ENCODE data around the gene ZFYVE21.

GRCh38 chr14:103688906-103689902 lies 26.4 kb upstream of the ZFYVE21 start:
- TF ChIP-seq CTCF (IDR thresholded peaks at IDR 0.05) (no peak), EP300 (IDR thresholded peaks at IDR 0.05) (no peak), POLR2A (IDR thresholded peaks at IDR 0.05) (no peak), POLR2AphosphoS5 (IDR thresholded peaks at IDR 0.05) (no peak)
